Neural progenitor cell (in vitro differentiated cells): ENCODE results near the gene COLEC12. TPM values are rescaled to one million over a fixed set of nuclear protein-coding genes. Genes with fewer than 3 reads are reported as not detected.
A peak's percentile ranks its signal among the peaks of the same experiment; 100 is the strongest.

Experiments used
- DNase-seq: peaks from one replicate; pipeline ENCODE4 v3.0.0-alpha.2; 2016; ENCODE audit warnings: low spot score
- H2AFZ ChIP-seq: fragments of 200-600 bp; sonication (generic); replicated peaks from 2 replicates; pipeline ENCODE4 v1.6.1; 2016; ENCODE audit warnings: antibody characterized with exemption
- H3F3A ChIP-seq: fragments of 200-600 bp; sonication (generic); 2 replicates; pipeline ENCODE4 v1.6.1; 2016; ENCODE audit warnings: antibody characterized with exemption, low read depth
- H3K27ac ChIP-seq: fragments of 200-600 bp; sonication (generic); 2 replicates; pipeline ENCODE4 v1.5.1; 2016; ENCODE audit warnings: mild to moderate bottlenecking
- H3K27me3 ChIP-seq: fragments of 200-600 bp; sonication (generic); 2 replicates; pipeline ENCODE4 v1.6.1; 2016; ENCODE audit warnings: mild to moderate bottlenecking, moderate library complexity
- H3K36me3 ChIP-seq: fragments of 200-600 bp; sonication (generic); 2 replicates; pipeline ENCODE4 v1.5.1; 2016
- H3K4me1 ChIP-seq: fragments of 200-600 bp; sonication (generic); 2 replicates; pipeline ENCODE4 v1.6.1; 2016; ENCODE audit warnings: mixed run types
- H3K4me2 ChIP-seq: fragments of 200-600 bp; sonication (generic); 2 replicates; pipeline ENCODE4 v1.6.1; 2016
- H3K4me3 ChIP-seq: fragments of 200-600 bp; sonication (generic); 2 replicates; pipeline ENCODE4 v1.5.1; 2016
- H3K79me2 ChIP-seq: fragments of 200-600 bp; sonication (generic); 2 replicates; pipeline ENCODE4 v1.6.1; 2016; ENCODE audit warnings: low read depth
- H3K9ac ChIP-seq: fragments of 200-600 bp; sonication (generic); 2 replicates; pipeline ENCODE4 v1.6.1; 2016
- H3K9me3 ChIP-seq: fragments of 200-600 bp; sonication (generic); 2 replicates; pipeline ENCODE4 v1.5.1; 2016; ENCODE audit warnings: low read depth
- H4K20me1 ChIP-seq: fragments of 200-600 bp; sonication (generic); 2 replicates; pipeline ENCODE4 v1.6.1; 2016; ENCODE audit warnings: low read depth
- H3K27ac Mint-ChIP-seq: 3 replicates; pipeline ENCODE4 v1.8.0; 2021; ENCODE audit warnings: mixed read lengths
- H3K27me3 Mint-ChIP-seq: 2 replicates; pipeline ENCODE4 v1.8.0; 2022; ENCODE audit warnings: low read depth, mild to moderate bottlenecking, inconsistent platforms, moderate library complexity, mixed read lengths; ENCODE audit not compliant: insufficient read depth
- H3K36me3 Mint-ChIP-seq: 3 replicates; pipeline ENCODE4 v1.8.0; 2021; ENCODE audit warnings: mixed read lengths
- H3K4me1 Mint-ChIP-seq: 3 replicates; pipeline ENCODE4 v1.8.0; 2021; ENCODE audit warnings: mixed read lengths
- H3K4me3 Mint-ChIP-seq: 3 replicates; pipeline ENCODE4 v1.8.0; 2021; ENCODE audit warnings: mild to moderate bottlenecking, moderate library complexity, mixed read lengths
- H3K9me3 Mint-ChIP-seq: 3 replicates; pipeline ENCODE4 v1.8.0; 2020; ENCODE audit warnings: mixed read lengths
- CTCF ChIP-seq: fragments of 200-600 bp; sonication (generic); IDR thresholded peaks from 2 replicates; pipeline ENCODE4 v1.5.1; 2017; ENCODE audit warnings: antibody characterized with exemption, mild to moderate bottlenecking
- EZH2 ChIP-seq: fragments of 200-600 bp; sonication (generic); IDR thresholded peaks from 2 replicates; pipeline ENCODE4 v1.6.1; 2017; ENCODE audit warnings: antibody characterized with exemption, mild to moderate bottlenecking, moderate library complexity
- EZH2phosphoT487 ChIP-seq: fragments of 200-600 bp; sonication (generic); IDR thresholded peaks from 2 replicates; pipeline ENCODE4 v1.6.1; 2017; ENCODE audit warnings: antibody characterized with exemption
- total RNA-seq: library from RNA; depleted of rRNA; stranded (reverse); fragments of >200 nt; gene quantifications from 2 replicates; pipeline ENCODE4 v1.2.3, GENCODE V29; 2015; ENCODE audit warnings: low replicate concordance

COLEC12 gene
- total RNA-seq, 1 donor from 2014 or later: 2.0 TPM

GRCh38 chr18:524466-524865, 24.0 kb upstream of the COLEC12 start:
- peaks cover 1% of the 10 kb centered on the region for H3K36me3 Mint-ChIP-seq
- TF ChIP-seq EZH2phosphoT487: no peak
- TF ChIP-seq EZH2: no peak
- TF ChIP-seq CTCF: no peak
- H3K79me2 ChIP-seq: no peaks in the 10 kb centered on the region
- H3K27me3 ChIP-seq: no peaks in the 10 kb centered on the region
- H3F3A ChIP-seq: no peaks in the 10 kb centered on the region
- no peak overlapping the region for H3K4me3 ChIP-seq
- peaks cover 7% of the 10 kb centered on the region for H3K27me3 Mint-ChIP-seq
- no peak for DNase-seq
- no peak overlapping the region for H3K4me3 Mint-ChIP-seq
- no peaks in the 10 kb centered on the region for H3K9me3 Mint-ChIP-seq
- H3K4me2 ChIP-seq: no peak overlapping the region
- H3K27ac Mint-ChIP-seq: no peak overlapping the region
- H3K9me3 ChIP-seq: no peaks in the 10 kb centered on the region
- H3K36me3 ChIP-seq: no peaks in the 10 kb centered on the region
- no peaks in the 10 kb centered on the region for H3K4me1 ChIP-seq
- H3K4me1 Mint-ChIP-seq: peaks cover 33% of the 10 kb centered on the region
- H3K27ac ChIP-seq: no peak overlapping the region
- H3K9ac ChIP-seq: no peak overlapping the region
- H2AFZ ChIP-seq: no peak overlapping the region
- no peaks in the 10 kb centered on the region for H4K20me1 ChIP-seq

- Mint-ChIP-seq H3K27me3 (peaks cover 7% of the 10 kb centered on the region), H3K4me1 (peaks cover 31% of the 10 kb centered on the region), H3K27ac (peak overlapping the region; percentile 15), H3K9me3 (no peaks in the 10 kb centered on the region), H3K4me3 (no peak overlapping the region), H3K36me3 (peaks cover 1% of the 10 kb centered on the region)
- H3K79me2 ChIP-seq: no peaks in the 10 kb centered on the region
- H3K9ac ChIP-seq: no peak overlapping the region
- H3K9me3 ChIP-seq: no peaks in the 10 kb centered on the region
- H3K4me3 ChIP-seq: no peak overlapping the region
- no peaks in the 10 kb centered on the region for H3K36me3 ChIP-seq
- H3F3A ChIP-seq: no peaks in the 10 kb centered on the region
- no peak overlapping the region for H2AFZ ChIP-seq
- DNase-seq: no peak
- no peak overlapping the region for H3K27ac ChIP-seq
- TF ChIP-seq EZH2phosphoT487 (no peak), EZH2 (no peak), CTCF (no peak)
- no peaks in the 10 kb centered on the region for H3K4me1 ChIP-seq
- no peaks in the 10 kb centered on the region for H4K20me1 ChIP-seq
- H3K27me3 ChIP-seq: no peaks in the 10 kb centered on the region
- no peak overlapping the region for H3K4me2 ChIP-seq
Observed at GRCh38 chr18:523561-523960, 23.1 kb upstream of the COLEC12 start.

GRCh38 chr18:519019-519879, 18.7 kb upstream of the COLEC12 start:
- peaks cover 3% of the 10 kb centered on the region for H3K36me3 Mint-ChIP-seq
- DNase-seq: no peak
- H3K27ac ChIP-seq: no peak overlapping the region

More at GRCh38 chr18:519019-519879, 18.7 kb upstream of the COLEC12 start:
- Mint-ChIP-seq H3K9me3 (peaks cover 12% of the 10 kb centered on the region), H3K4me3 (no peak overlapping the region), H3K4me1 (peaks cover 3% of the 10 kb centered on the region), H3K27me3 (peaks cover 9% of the 10 kb centered on the region), H3K27ac (no peak overlapping the region)
- no peak overlapping the region for H2AFZ ChIP-seq
- no peaks in the 10 kb centered on the region for H3K9me3 ChIP-seq
- no peaks in the 10 kb centered on the region for H3K27me3 ChIP-seq
- H3K4me3 ChIP-seq: no peak overlapping the region
- H3K9ac ChIP-seq: no peak overlapping the region
- TF ChIP-seq EZH2phosphoT487 (no peak), CTCF (no peak), EZH2 (no peak)
- H3K36me3 ChIP-seq: no peaks in the 10 kb centered on the region
- H3F3A ChIP-seq: no peaks in the 10 kb centered on the region
- no peak overlapping the region for H3K4me2 ChIP-seq
- H4K20me1 ChIP-seq: no peaks in the 10 kb centered on the region
- no peaks in the 10 kb centered on the region for H3K79me2 ChIP-seq
- H3K4me1 ChIP-seq: peaks cover 13% of the 10 kb centered on the region
